Activated CD4-positive, alpha-beta T cell treated with anti-CD3 and anti-CD28 coated beads for 36 hours (primary cell): Measurements from ENCODE around the gene CEP41. TPM values are rescaled to one million over a fixed set of nuclear protein-coding genes. Genes with fewer than 3 reads are reported as not detected.
A peak's percentile ranks its signal among the peaks of the same experiment; 100 is the strongest.

Experiments used
- ATAC-seq: fragments of 200-7000 bp; cut with Tn5 transposase; one replicate; pipeline ENCODE4 v1.10.0; 2021; ENCODE audit warnings: mild to moderate bottlenecking, moderate library complexity
- CTCF ChIA-PET: fragments of 350-600 bp; sonication (Branson Sonifier 250); formaldehyde crosslinking; loops from one replicate; lab custom pipeline; 2021; ENCODE audit warnings: antibody characterized with exemption; lab: Charles Lee
- POLR2A ChIA-PET: fragments of 350-600 bp; sonication (Branson Sonifier 250); formaldehyde crosslinking; loops from one replicate; lab custom pipeline; 2021; ENCODE audit warnings: antibody characterized with exemption, inconsistent platforms; lab: Charles Lee
- DNase-seq: peaks from one replicate; pipeline ENCODE4 v3.0.0-alpha.2; 2020
- H3K27ac Mint-ChIP-seq: one replicate; pipeline ENCODE4 v1.8.0; 2021; ENCODE audit warnings: mixed read lengths
- H3K27me3 Mint-ChIP-seq: one replicate; pipeline ENCODE4 v1.8.0; 2021; ENCODE audit warnings: mixed read lengths
- H3K36me3 Mint-ChIP-seq: one replicate; pipeline ENCODE4 v1.8.0; 2021; ENCODE audit warnings: low read depth, mixed read lengths
- H3K4me1 Mint-ChIP-seq: one replicate; pipeline ENCODE4 v1.8.0; 2021; ENCODE audit warnings: mixed read lengths
- H3K4me3 Mint-ChIP-seq: one replicate; pipeline ENCODE4 v1.8.0; 2021; ENCODE audit warnings: mild to moderate bottlenecking, moderate library complexity, mixed read lengths
- H3K9me3 Mint-ChIP-seq: one replicate; pipeline ENCODE4 v1.8.0; 2021; ENCODE audit warnings: low read depth, mixed read lengths
- intact Hi-C, 2 experiments: fragments of 100-400 bp; cut with DNase I in 1 of 2; cut with micrococcal nuclease in 1 of 2; formaldehyde crosslinking; loops; one replicate each; pipeline versions ENCODE4 v1.14.2 to v1.15.1; 2022 to 2024; cut with DNase I, micrococcal nuclease
- total RNA-seq, 2 experiments: library from RNA; stranded (reverse); gene quantifications; one replicate each; pipeline ENCODE4 v1.2.3, GENCODE V29; 2021

Gene CEP41
- total RNA-seq, 2 experiments from 2014 or later, result 19.7 to 21.2 TPM

GRCh38 chr7:130398526-130399090 lies 42.2 kb downstream of the CEP41 start:
- Mint-ChIP-seq H3K27me3 (no peaks in the 10 kb centered on the region), H3K27ac (no peak overlapping the region), H3K9me3 (no peaks in the 10 kb centered on the region), H3K36me3 (peaks cover 24% of the 10 kb centered on the region), H3K4me3 (no peak overlapping the region), H3K4me1 (peaks cover 18% of the 10 kb centered on the region)
- CTCF ChIA-PET, result interaction anchor here (0.6 kb wide), 1 partner anchor 43 kb away, joined by 3 read pairs; no protein-coding TSS in a partner anchor
- POLR2A ChIA-PET, result no interaction called here
- intact Hi-C loops, result no loop called here
- DNase-seq, result no peak
- ATAC-seq, result no peak

- DNase-seq (no peak), ATAC-seq (no peak)
- no peaks in the 10 kb centered on the region for H3K9me3 Mint-ChIP-seq
- ChIA-PET POLR2A (no interaction called here), CTCF (no interaction called here)
- peaks cover 21% of the 10 kb centered on the region for H3K36me3 Mint-ChIP-seq
- no peaks in the 10 kb centered on the region for H3K27me3 Mint-ChIP-seq
- intact Hi-C loops, result no loop called here
- peaks cover 25% of the 10 kb centered on the region for H3K4me1 Mint-ChIP-seq
- no peak overlapping the region for H3K27ac Mint-ChIP-seq
- H3K4me3 Mint-ChIP-seq, result no peak overlapping the region
These were observed 43.1 kb downstream of the CEP41 start for GRCh38 chr7:130397758-130398073.

- CTCF ChIA-PET, result no interaction called here
These were observed 43.6 kb downstream of the CEP41 start for GRCh38 chr7:130397051-130397757.

GRCh38 chr7:130396109-130396508 lies 44.7 kb downstream of the CEP41 start:
- CTCF ChIA-PET, result no interaction called here
- POLR2A ChIA-PET, result no interaction called here
- H3K9me3 Mint-ChIP-seq, result no peaks in the 10 kb centered on the region
- ATAC-seq, result no peak
- no peak overlapping the region for H3K4me3 Mint-ChIP-seq
- peaks cover 17% of the 10 kb centered on the region for H3K36me3 Mint-ChIP-seq
- H3K27me3 Mint-ChIP-seq, result no peaks in the 10 kb centered on the region
- no peak overlapping the region for H3K27ac Mint-ChIP-seq
- H3K4me1 Mint-ChIP-seq, result peaks cover 25% of the 10 kb centered on the region
- DNase-seq, result no peak
- intact Hi-C loops, result no loop called here

More at GRCh38 chr7:130397051-130397757, 43.6 kb downstream of the CEP41 start:
- Mint-ChIP-seq H3K27ac (no peak overlapping the region), H3K4me3 (no peak overlapping the region), H3K36me3 (peaks cover 17% of the 10 kb centered on the region), H3K4me1 (peaks cover 25% of the 10 kb centered on the region), H3K9me3 (no peaks in the 10 kb centered on the region), H3K27me3 (no peaks in the 10 kb centered on the region)
- no peak for ATAC-seq
- POLR2A ChIA-PET, result no interaction called here
- DNase-seq, result no peak
- intact Hi-C loops, result no loop called here

GRCh38 chr7:130395421-130395820 lies 45.4 kb downstream of the CEP41 start:
- Mint-ChIP-seq H3K27ac (no peak overlapping the region), H3K4me1 (peaks cover 25% of the 10 kb centered on the region), H3K36me3 (peaks cover 14% of the 10 kb centered on the region), H3K9me3 (no peaks in the 10 kb centered on the region), H3K27me3 (no peaks in the 10 kb centered on the region), H3K4me3 (no peak overlapping the region)
- no peak for ATAC-seq
- DNase-seq, result no peak
- intact Hi-C loops, result no loop called here
- CTCF ChIA-PET, result no interaction called here
- POLR2A ChIA-PET, result no interaction called here

GRCh38 chr7:130394421-130395195 lies 46.2 kb downstream of the CEP41 start:
- Mint-ChIP-seq H3K4me1 (peaks cover 25% of the 10 kb centered on the region), H3K27ac (peak overlapping the region; percentile 55), H3K4me3 (no peak overlapping the region), H3K9me3 (no peaks in the 10 kb centered on the region), H3K27me3 (no peaks in the 10 kb centered on the region), H3K36me3 (peaks cover 10% of the 10 kb centered on the region)
- intact Hi-C loops, result no loop called here
- POLR2A ChIA-PET, result no interaction called here
- peak; percentile 40 for DNase-seq
- CTCF ChIA-PET, result interaction anchor here (0.6 to 1.3 kb wide), 3 partner anchors 18 to 951 kb away, joined by 3 to 4 read pairs (median 3); no protein-coding TSS in a partner anchor
- ATAC-seq, result peak; percentile 94

- H3K27ac Mint-ChIP-seq, result peak overlapping the region; percentile 55
- H3K36me3 Mint-ChIP-seq, result peaks cover 6% of the 10 kb centered on the region
- no peaks in the 10 kb centered on the region for H3K9me3 Mint-ChIP-seq
- ChIA-PET CTCF (interaction anchor here (0.6 to 1.3 kb wide), 3 partner anchors 18 to 951 kb away, joined by 3 to 4 read pairs (median 3); no protein-coding TSS in a partner anchor), POLR2A (no interaction called here)
- H3K4me1 Mint-ChIP-seq, result peaks cover 25% of the 10 kb centered on the region
- intact Hi-C loops, result no loop called here
- ATAC-seq (peak; percentile 34), DNase-seq (no peak)
- peak overlapping the region; percentile 1 for H3K4me3 Mint-ChIP-seq
- H3K27me3 Mint-ChIP-seq, result no peaks in the 10 kb centered on the region
These were observed 46.9 kb downstream of the CEP41 start for GRCh38 chr7:130393841-130394411.

- Mint-ChIP-seq H3K4me3 (no peak overlapping the region), H3K9me3 (no peaks in the 10 kb centered on the region), H3K4me1 (peaks cover 25% of the 10 kb centered on the region), H3K27me3 (no peaks in the 10 kb centered on the region), H3K27ac (no peak overlapping the region), H3K36me3 (peaks cover 3% of the 10 kb centered on the region)
- intact Hi-C loops, result no loop called here
- ChIA-PET CTCF (interaction anchor here (2.0 kb wide), 1 partner anchor 95 kb away, joined by 5 read pairs; no protein-coding TSS in a partner anchor), POLR2A (no interaction called here)
- ATAC-seq (peak; percentile 50), DNase-seq (no peak)
These were observed 47.7 kb downstream of the CEP41 start for GRCh38 chr7:130393101-130393561.

GRCh38 chr7:130390486-130390885 lies 50.3 kb downstream of the CEP41 start:
- H3K27ac Mint-ChIP-seq, result no peak overlapping the region
- POLR2A ChIA-PET, result no interaction called here
- ATAC-seq (no peak), DNase-seq (no peak)
- H3K36me3 Mint-ChIP-seq, result no peaks in the 10 kb centered on the region
- intact Hi-C loops, result no loop called here
- H3K9me3 Mint-ChIP-seq, result no peaks in the 10 kb centered on the region
- peaks cover 23% of the 10 kb centered on the region for H3K4me1 Mint-ChIP-seq
- H3K4me3 Mint-ChIP-seq, result no peak overlapping the region
- CTCF ChIA-PET, result interaction anchor here (1.4 kb wide), 1 partner anchor 21 kb away, joined by 3 read pairs; no protein-coding TSS in a partner anchor
- H3K27me3 Mint-ChIP-seq, result no peaks in the 10 kb centered on the region

- no peak for ATAC-seq
- Mint-ChIP-seq H3K27me3 (no peaks in the 10 kb centered on the region), H3K36me3 (no peaks in the 10 kb centered on the region), H3K27ac (no peak overlapping the region), H3K4me3 (no peak overlapping the region), H3K9me3 (no peaks in the 10 kb centered on the region), H3K4me1 (peaks cover 8% of the 10 kb centered on the region)
- POLR2A ChIA-PET, result no interaction called here
- CTCF ChIA-PET, result no interaction called here
- intact Hi-C loops, result no loop called here
- DNase-seq, result no peak
These were observed 52.1 kb downstream of the CEP41 start for GRCh38 chr7:130388671-130389070.

- no peak overlapping the region for H3K27ac Mint-ChIP-seq
- POLR2A ChIA-PET, result no interaction called here
- no peak overlapping the region for H3K4me3 Mint-ChIP-seq
These were observed 53.0 kb downstream of the CEP41 start for GRCh38 chr7:130387628-130388403.

More at GRCh38 chr7:130387628-130388403, 53.0 kb downstream of the CEP41 start:
- no peaks in the 10 kb centered on the region for H3K4me1 Mint-ChIP-seq
- intact Hi-C loops, result no loop called here
- H3K27me3 Mint-ChIP-seq, result no peaks in the 10 kb centered on the region
- H3K36me3 Mint-ChIP-seq, result no peaks in the 10 kb centered on the region
- CTCF ChIA-PET, result interaction anchor here (0.7 kb wide), 1 partner anchor 179 kb away, joined by 3 read pairs; no protein-coding TSS in a partner anchor
- H3K9me3 Mint-ChIP-seq, result no peaks in the 10 kb centered on the region
- no peak for DNase-seq
- ATAC-seq, result no peak
